ENCODE results near the gene FTSJ1. TPM values are rescaled to one million over a fixed set of nuclear protein-coding genes. Genes with fewer than 3 reads are reported as not detected.
A peak's percentile ranks its signal among the peaks of the same experiment; 100 is the strongest.

Gene FTSJ1
- polyA plus RNA-seq, 1 donor from 2014 or later = 83.5 TPM

- Histone ChIP-seq H3K27me3 (ENCODE audit: insufficient read depth, low read depth, low read length) (no peaks in the 10 kb centered on the region), H3K9ac (ENCODE audit: low read length) (peak overlapping the region; percentile 89), H3K9me2 (ENCODE audit: insufficient read depth, low read length) (no peaks in the 10 kb centered on the region), H3K36me3 (ENCODE audit: insufficient read depth, low read length) (no peaks in the 10 kb centered on the region), H3F3A (ENCODE audit: insufficient read depth, low read length, poor library complexity, severe bottlenecking) (no peaks in the 10 kb centered on the region), H2AFZ (ENCODE audit: low read depth, low read length) (no peak overlapping the region), H3K79me2 (replicated peaks; ENCODE audit: insufficient read depth, low read length) (peaks cover 11% of the 10 kb centered on the region), H3K27ac (ENCODE audit: low read length) (peak overlapping the region; percentile 66), H4K20me1 (ENCODE audit: insufficient read depth) (no peaks in the 10 kb centered on the region), H3K4me2 (ENCODE audit: low read length) (no peak overlapping the region), H3K9me3 (ENCODE audit: low read length) (no peaks in the 10 kb centered on the region), H3K4me3 (ENCODE audit: low read length) (peak overlapping the region; percentile 87)
- no peak for TF ChIP-seq POLR2AphosphoS5 (IDR thresholded peaks at IDR 0.05)
- no peak for TF ChIP-seq CTCF (IDR thresholded peaks at IDR 0.05; ENCODE audit: poor library complexity, severe bottlenecking)
- no peak for TF ChIP-seq MXI1 (conservative IDR thresholded peaks at IDR 0.05; ENCODE audit: poor library complexity, severe bottlenecking)
- TF ChIP-seq REST (IDR thresholded peaks at IDR 0.05; ENCODE audit: borderline replicate concordance) = no peak
- no peak for TF ChIP-seq EZH2 (IDR thresholded peaks at IDR 0.05; ENCODE audit: borderline replicate concordance, insufficient read depth, low read length, poor library complexity, severe bottlenecking)
- no peak for TF ChIP-seq EP300 (conservative IDR thresholded peaks at IDR 0.05; ENCODE audit: poor library complexity, severe bottlenecking)
- TF ChIP-seq SMC3 (conservative IDR thresholded peaks at IDR 0.05; ENCODE audit: poor library complexity) = no peak
- no peak for TF ChIP-seq RAD21 (conservative IDR thresholded peaks at IDR 0.05)
- TF ChIP-seq TAF1 (IDR thresholded peaks at IDR 0.05; ENCODE audit: low read depth) = no peak
Observed at GRCh38 chrX:48475296-48475695, 703 bp upstream of the FTSJ1 start.

GRCh38 chrX:48476919-48477318, 920 bp downstream of the FTSJ1 start:
- H2AFZ ChIP-seq (ENCODE audit: low read depth, low read length) = no peak overlapping the region
- no peak overlapping the region for H3K27ac ChIP-seq (ENCODE audit: low read length)
- no peaks in the 10 kb centered on the region for H3K9me3 ChIP-seq (ENCODE audit: low read length)
- no peaks in the 10 kb centered on the region for H3F3A ChIP-seq (ENCODE audit: insufficient read depth, low read length, poor library complexity, severe bottlenecking)
- no peaks in the 10 kb centered on the region for H3K36me3 ChIP-seq (ENCODE audit: insufficient read depth, low read length)
- peaks cover 11% of the 10 kb centered on the region for H3K79me2 ChIP-seq (replicated peaks; ENCODE audit: insufficient read depth, low read length)
- no peak for TF ChIP-seq SMC3 (conservative IDR thresholded peaks at IDR 0.05; ENCODE audit: poor library complexity)
- no peak for TF ChIP-seq POLR2AphosphoS5 (IDR thresholded peaks at IDR 0.05)
- TF ChIP-seq MXI1 (conservative IDR thresholded peaks at IDR 0.05; ENCODE audit: poor library complexity, severe bottlenecking) = no peak
- no peak for TF ChIP-seq EZH2 (IDR thresholded peaks at IDR 0.05; ENCODE audit: borderline replicate concordance, insufficient read depth, low read length, poor library complexity, severe bottlenecking)
- no peak for TF ChIP-seq TAF1 (IDR thresholded peaks at IDR 0.05; ENCODE audit: low read depth)
- TF ChIP-seq CTCF (IDR thresholded peaks at IDR 0.05; ENCODE audit: poor library complexity, severe bottlenecking) = no peak
- TF ChIP-seq RAD21 (conservative IDR thresholded peaks at IDR 0.05) = no peak
- no peak for TF ChIP-seq EP300 (conservative IDR thresholded peaks at IDR 0.05; ENCODE audit: poor library complexity, severe bottlenecking)
- TF ChIP-seq REST (IDR thresholded peaks at IDR 0.05; ENCODE audit: borderline replicate concordance) = no peak
- peak overlapping the region; percentile 89 for H3K9ac ChIP-seq (ENCODE audit: low read length)
- H3K4me3 ChIP-seq (ENCODE audit: low read length) = peak overlapping the region; percentile 87
- H3K9me2 ChIP-seq (ENCODE audit: insufficient read depth, low read length) = no peaks in the 10 kb centered on the region
- H3K4me2 ChIP-seq (ENCODE audit: low read length) = peak overlapping the region; percentile 51
- H3K27me3 ChIP-seq (ENCODE audit: insufficient read depth, low read depth, low read length) = no peaks in the 10 kb centered on the region
- H4K20me1 ChIP-seq (ENCODE audit: insufficient read depth) = no peaks in the 10 kb centered on the region

Measured in neural cell (in vitro differentiated cells).